Measurements from ENCODE around the gene MAN1C1.

GRCh38 chr1:25661043-25661815 lies 44.6 kb downstream of the MAN1C1 start:
- TF ChIP-seq, protein P1, sequence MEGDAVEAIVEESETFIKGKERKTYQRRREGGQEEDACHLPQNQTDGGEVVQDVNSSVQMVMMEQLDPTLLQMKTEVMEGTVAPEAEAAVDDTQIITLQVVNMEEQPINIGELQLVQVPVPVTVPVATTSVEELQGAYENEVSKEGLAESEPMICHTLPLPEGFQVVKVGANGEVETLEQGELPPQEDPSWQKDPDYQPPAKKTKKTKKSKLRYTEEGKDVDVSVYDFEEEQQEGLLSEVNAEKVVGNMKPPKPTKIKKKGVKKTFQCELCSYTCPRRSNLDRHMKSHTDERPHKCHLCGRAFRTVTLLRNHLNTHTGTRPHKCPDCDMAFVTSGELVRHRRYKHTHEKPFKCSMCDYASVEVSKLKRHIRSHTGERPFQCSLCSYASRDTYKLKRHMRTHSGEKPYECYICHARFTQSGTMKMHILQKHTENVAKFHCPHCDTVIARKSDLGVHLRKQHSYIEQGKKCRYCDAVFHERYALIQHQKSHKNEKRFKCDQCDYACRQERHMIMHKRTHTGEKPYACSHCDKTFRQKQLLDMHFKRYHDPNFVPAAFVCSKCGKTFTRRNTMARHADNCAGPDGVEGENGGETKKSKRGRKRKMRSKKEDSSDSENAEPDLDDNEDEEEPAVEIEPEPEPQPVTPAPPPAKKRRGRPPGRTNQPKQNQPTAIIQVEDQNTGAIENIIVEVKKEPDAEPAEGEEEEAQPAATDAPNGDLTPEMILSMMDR (IDR thresholded peaks at IDR 0.05) = no peak
- no peak for TF ChIP-seq POLR2A (IDR thresholded peaks at IDR 0.05)

All from body of pancreas (tissue), 4 donors.